H1 (cell line): ENCODE data around the gene ANGPTL8. TPM values are rescaled to one million over a fixed set of nuclear protein-coding genes. Genes with fewer than 3 reads are reported as not detected.

ENCODE experiments used
- CTCF ChIA-PET: fragments of 300-600 bp; sonication (Branson Sonifier 250); formaldehyde crosslinking; loops from one replicate; lab custom pipeline; 2021; ENCODE audit not compliant: partially characterized antibody; lab: Charles Lee
- POLR2A ChIA-PET: fragments of 300-600 bp; sonication (Branson Sonifier 250); formaldehyde crosslinking; loops from one replicate; lab custom pipeline; 2021; ENCODE audit warnings: inconsistent platforms; ENCODE audit not compliant: partially characterized antibody; lab: Charles Lee
- DNase-seq, 2 experiments: peaks; one replicate each; pipeline versions ENCODE4 v3.0.0 to v3.0.0-alpha.2; 2010 to 2022; ENCODE audit warnings: low spot score in 2 of 2, low read depth in 1 of 2, mixed read lengths in 1 of 2
- FAIRE-seq: peaks from 2 replicates; lab custom pipeline; 2011; peaks lifted over from hg19 to GRCh38; lab: Jason Lieb, UNC
- H2AFZ ChIP-seq: 2 replicates; pipeline ENCODE4 v1.8.1; 2012; ENCODE audit warnings: low read length, inconsistent platforms
- H2AK5ac ChIP-seq: 2 replicates; pipeline ENCODE4 v1.6.1; 2013; ENCODE audit warnings: low read depth, low read length
- H2BK120ac ChIP-seq: replicated peaks from 2 replicates; pipeline ENCODE3; 2013; ENCODE audit warnings: low read depth, low read length, inconsistent platforms
- H2BK12ac ChIP-seq: 2 replicates; pipeline ENCODE4 v1.6.1; 2013; ENCODE audit warnings: low read depth, low read length
- H2BK15ac ChIP-seq: 2 replicates; pipeline ENCODE4 v1.6.1; 2013; ENCODE audit warnings: low read length
- H2BK20ac ChIP-seq: 2 replicates; pipeline ENCODE4 v1.6.1; 2013; ENCODE audit warnings: low read length
- H2BK5ac ChIP-seq: 2 replicates; pipeline ENCODE4 v1.6.1; 2013; ENCODE audit warnings: low read depth, low read length
- H3K14ac ChIP-seq: 2 replicates; pipeline ENCODE4 v1.6.1; 2013; ENCODE audit warnings: inconsistent platforms; ENCODE audit not compliant: insufficient read length
- H3K18ac ChIP-seq: 2 replicates; pipeline ENCODE4 v1.6.1; 2013; ENCODE audit warnings: low read length; ENCODE audit errors: extremely low read depth
- H3K23ac ChIP-seq: 2 replicates; pipeline ENCODE4 v1.6.1; 2013; ENCODE audit warnings: inconsistent platforms; ENCODE audit not compliant: insufficient read length
- H3K23me2 ChIP-seq: 2 replicates; pipeline ENCODE4 v1.6.1; 2013; ENCODE audit warnings: low read depth, low read length
- H3K27ac ChIP-seq: 2 replicates; pipeline ENCODE4 v1.6.1; 2011; ENCODE audit warnings: low read depth, low read length, inconsistent platforms
- H3K27me3 ChIP-seq, 4 experiments: replicated peaks in 1 of 4; 1 replicate in 1 of 4; 2 replicates in 3 of 4; pipeline versions ENCODE4 v1.6.1 to v1.8.1; 2011 to 2013; ENCODE audit warnings: low read length in 3 of 4, mild to moderate bottlenecking in 3 of 4, inconsistent platforms in 2 of 4, mixed read lengths in 2 of 4, moderate library complexity in 1 of 4; ENCODE audit not compliant: control insufficient read depth in 3 of 4, insufficient read depth in 3 of 4; ENCODE audit errors: extremely low read depth in 1 of 4
- H3K36me3 ChIP-seq, 4 experiments: 2 replicates each; pipeline versions ENCODE4 v1.6.1 to v1.8.1; 2011 to 2013; ENCODE audit warnings: mild to moderate bottlenecking in 4 of 4, low read length in 3 of 4, moderate library complexity in 2 of 4, control low read depth in 1 of 4, inconsistent platforms in 1 of 4; ENCODE audit not compliant: insufficient read depth in 4 of 4, control insufficient read depth in 2 of 4
- H3K4ac ChIP-seq: replicated peaks from 2 replicates; pipeline ENCODE3; 2013; ENCODE audit warnings: low read length, low read depth, mixed read lengths, inconsistent platforms; ENCODE audit not compliant: insufficient read length
- H3K4me1 ChIP-seq, 4 experiments: replicated peaks in 1 of 4; 1 replicate in 1 of 4; 2 replicates in 3 of 4; pipeline versions ENCODE4 v1.6.1 to v1.8.1; 2011 to 2013; ENCODE audit warnings: low read length in 3 of 4, inconsistent platforms in 2 of 4, mixed read lengths in 1 of 4; ENCODE audit not compliant: insufficient read depth in 4 of 4, control insufficient read depth in 3 of 4
- H3K4me2 ChIP-seq, 2 experiments: 2 replicates each; pipeline versions ENCODE4 v1.6.1 to v1.8.1; 2011 to 2013; ENCODE audit warnings: low read depth in 2 of 2, low read length in 2 of 2, control low read depth in 1 of 2, inconsistent platforms in 1 of 2, mild to moderate bottlenecking in 1 of 2; ENCODE audit not compliant: insufficient read depth in 1 of 2
- H3K4me3 ChIP-seq, 4 experiments: fragments of 200-600, 300-600 bp in 1 of 4; sonication (generic), shearing (Covaris generic), sonication (Bioruptor Twin) in 1 of 4; 2 replicates each; pipeline versions ENCODE4 v1.5.1 to v1.8.1; 2011 to 2016; ENCODE audit warnings: low read length in 4 of 4, low read depth in 3 of 4, control low read depth in 2 of 4, inconsistent platforms in 2 of 4, mild to moderate bottlenecking in 2 of 4, mixed read lengths in 1 of 4, moderate library complexity in 1 of 4; ENCODE audit not compliant: insufficient read depth in 2 of 4; ENCODE audit errors: extremely low read depth in 1 of 4
- H3K56ac ChIP-seq: replicated peaks from 2 replicates; pipeline ENCODE3; 2013; ENCODE audit warnings: low read depth, mild to moderate bottlenecking, mixed read lengths, low read length, inconsistent platforms; ENCODE audit not compliant: insufficient read length
- H3K79me1 ChIP-seq: 2 replicates; pipeline ENCODE4 v1.6.1; 2013; ENCODE audit warnings: low read depth, low read length, control low read depth
- H3K79me2 ChIP-seq, 2 experiments: 2 replicates each; pipeline versions ENCODE4 v1.6.1 to v1.8.1; 2012 to 2013; ENCODE audit warnings: low read length in 2 of 2, mild to moderate bottlenecking in 2 of 2, inconsistent platforms in 1 of 2; ENCODE audit not compliant: insufficient read depth in 2 of 2, control insufficient read depth in 1 of 2
- H3K9ac ChIP-seq, 4 experiments: replicated peaks in 1 of 4; 1 replicate in 1 of 4; 2 replicates in 3 of 4; pipeline versions ENCODE4 v1.6.1 to v1.8.1; 2011 to 2013; ENCODE audit warnings: low read depth in 3 of 4, low read length in 3 of 4, control low read depth in 2 of 4, mild to moderate bottlenecking in 2 of 4, moderate library complexity in 2 of 4, inconsistent platforms in 1 of 4; ENCODE audit errors: extremely low read depth in 1 of 4
- H3K9me3 ChIP-seq, 2 experiments: 2 replicates each; pipeline versions ENCODE4 v1.6.1 to v1.8.1; 2012 to 2013; ENCODE audit warnings: mild to moderate bottlenecking in 2 of 2, moderate library complexity in 2 of 2, control low read depth in 1 of 2, inconsistent platforms in 1 of 2, low read depth in 1 of 2, low read length in 1 of 2, mixed read lengths in 1 of 2; ENCODE audit not compliant: insufficient read depth in 2 of 2
- H4K20me1 ChIP-seq, 2 experiments: replicated peaks in 1 of 2; 2 replicates each; pipeline versions ENCODE3 to v1.8.1; 2011 to 2013; ENCODE audit warnings: inconsistent platforms in 2 of 2, low read length in 2 of 2, mild to moderate bottlenecking in 1 of 2; ENCODE audit not compliant: insufficient read depth in 2 of 2, control insufficient read depth in 1 of 2
- H4K5ac ChIP-seq: 2 replicates; pipeline ENCODE4 v1.6.1; 2013; ENCODE audit warnings: low read length, low read depth, mixed read lengths, inconsistent platforms; ENCODE audit not compliant: insufficient read length
- H4K8ac ChIP-seq: 2 replicates; pipeline ENCODE4 v1.8.0; 2013; ENCODE audit warnings: mild to moderate bottlenecking, moderate library complexity, low read length, inconsistent platforms; ENCODE audit not compliant: insufficient read depth; ENCODE audit errors: extremely low read depth
- H4K91ac ChIP-seq: replicated peaks from 2 replicates; pipeline ENCODE3; 2013; ENCODE audit warnings: low read length, mixed read lengths, inconsistent platforms; ENCODE audit not compliant: insufficient read length
- CBX8 ChIP-seq: fragments of 300-800, 300-1000 bp; sonication (generic); IDR thresholded peaks from 2 replicates; pipeline ENCODE4 v1.7.1; 2016; ENCODE audit warnings: low read depth, low read length, borderline replicate concordance
- CHD2 ChIP-seq: IDR thresholded peaks from 2 replicates; pipeline ENCODE4 v1.6.1; 2012; ENCODE audit warnings: low read length, improper control_type of control experiment
- EP300 ChIP-seq, 2 experiments: IDR thresholded peaks; 1 replicate in 1 of 2; 2 replicates in 1 of 2; pipeline ENCODE4 v1.6.1; 2011 to 2012; ENCODE audit warnings: low read depth in 2 of 2, low read length in 2 of 2, mild to moderate bottlenecking in 2 of 2, borderline replicate concordance in 1 of 2, inconsistent platforms in 1 of 2, moderate library complexity in 1 of 2
- JUN ChIP-seq: IDR thresholded peaks from 2 replicates; pipeline ENCODE4 v1.6.1; 2011; ENCODE audit warnings: low read depth, mild to moderate bottlenecking, improper control_type of control experiment, low read length
- KDM4A ChIP-seq: IDR thresholded peaks from one replicate; pipeline ENCODE4 v1.7.1; 2012; ENCODE audit warnings: low read depth, mild to moderate bottlenecking, moderate library complexity, low read length, inconsistent platforms; ENCODE audit not compliant: severe bottlenecking
- RXRA ChIP-seq: IDR thresholded peaks from 2 replicates; pipeline ENCODE4 v1.6.1; 2011; ENCODE audit warnings: low read depth, mild to moderate bottlenecking, low read length, moderate library complexity; ENCODE audit not compliant: insufficient read depth
- SP2 ChIP-seq: IDR thresholded peaks from 2 replicates; pipeline ENCODE4 v1.6.1; 2012; ENCODE audit warnings: mild to moderate bottlenecking, low read length, inconsistent platforms
- YY1 ChIP-seq: IDR thresholded peaks from 2 replicates; pipeline ENCODE4 v1.6.1; 2011; ENCODE audit warnings: low read depth, mild to moderate bottlenecking, low read length
- ZNF274 ChIP-seq: IDR thresholded peaks from 2 replicates; pipeline ENCODE4 v1.7.0; 2012; ENCODE audit warnings: low read length, borderline replicate concordance; ENCODE audit errors: extremely low read depth
- WGBS, 2 experiments: shearing (Covaris generic) in 1 of 2; methylation state at CpG; one replicate each; pipeline versions ENCODE4 v1.1.6 to v1.1.7; 2013 to 2015; ENCODE audit warnings: low lambda C conversion rate in 2 of 2, mixed read lengths in 2 of 2, inconsistent platforms in 1 of 2, low coverage in 1 of 2, missing lambda C conversion rate in 1 of 2; ENCODE audit not compliant: insufficient replicate concordance in 2 of 2, insufficient coverage in 1 of 2, insufficient read length in 1 of 2; ENCODE audit errors: extremely low coverage in 1 of 2, missing lambda C conversion rate in 1 of 2; 5-methylcytosine and 5-hydroxymethylcytosine counted together
- polyA plus RNA-seq, 7 experiments: library from polyadenylated mRNA; depleted of rRNA in 3 of 7; stranded (reverse) in 5 of 7; unstranded in 2 of 7; fragments of >200 nt in 5 of 7; fragments of 200-250 nt in 2 of 7; gene quantifications; 1 replicate in 5 of 7; 2 replicates in 1 of 7; 4 replicates in 1 of 7; pipeline versions ENCODE4 v1.2.1 to v1.2.3, GENCODE V29; 2011 to 2013; ENCODE audit warnings: missing spikeins in 2 of 7, mixed read lengths in 2 of 7
- total RNA-seq: library from RNA; stranded (reverse); fragmentation: NEBNext Ultra II Directional; extraction: Animal tissue kit (Norgen Biotek cat#: 25700); gene quantifications from 2 replicates; pipeline ENCODE4 v1.2.1, GENCODE V29; 2021
- TF ChIP-seq, protein P1 (sequence below): IDR thresholded peaks from 2 replicates; pipeline ENCODE4 v1.6.1; 2012; ENCODE audit warnings: inconsistent platforms
- TF ChIP-seq, protein P2 (sequence below), 3 experiments: IDR thresholded peaks; 1 replicate in 2 of 3; 2 replicates in 1 of 3; pipeline versions ENCODE4 v1.5.1 to v1.6.1; 2011; ENCODE audit warnings: low read length in 3 of 3, mild to moderate bottlenecking in 3 of 3, inconsistent platforms in 2 of 3, low read depth in 1 of 3, moderate library complexity in 1 of 3; ENCODE audit not compliant: insufficient read depth in 1 of 3; ENCODE audit errors: control extremely low read depth in 1 of 3

The ANGPTL8 gene
- total and polyA plus RNA-seq, 2 of the 8 experiments (the other 6 are each of a cell fraction or from before 2014, with no cell fraction given) = not detected

DNA sequence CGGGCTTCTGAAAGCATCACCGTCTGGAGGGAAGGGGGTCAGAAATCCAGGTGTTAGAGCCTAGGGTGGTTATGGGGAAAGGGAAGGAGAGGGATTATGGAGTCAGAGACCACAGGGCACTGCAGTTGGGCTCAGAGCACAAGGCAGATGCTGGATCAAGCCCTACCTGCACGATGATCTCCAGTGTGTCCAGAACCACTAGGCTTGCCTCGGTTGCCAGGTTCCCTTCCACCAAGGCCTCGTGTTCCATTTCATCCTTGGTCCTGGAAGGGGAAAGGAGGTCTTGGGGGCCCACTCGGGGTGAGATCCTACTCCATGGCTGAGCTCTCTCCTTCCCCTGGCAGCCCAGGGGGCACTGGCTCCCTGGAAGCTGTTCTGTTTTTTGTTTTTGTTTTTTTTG is 25.0 kb upstream of the ANGPTL8 start:
- Histone ChIP-seq H4K8ac (no peak overlapping the region), H4K5ac (no peak overlapping the region), H3K9me3 (no peaks in the 10 kb centered on the region), H3K9ac (no peak overlapping the region), H3K14ac (no peak overlapping the region), H3K79me2 (no peaks in the 10 kb centered on the region), H4K91ac (no peak overlapping the region), H2AFZ (no peak overlapping the region), H3K4me3 (no peak overlapping the region), H3K4me2 (no peak overlapping the region), H2BK15ac (no peak overlapping the region), H3K79me1 (no peaks in the 10 kb centered on the region), H3K4me1 (no peaks in the 10 kb centered on the region), H2AK5ac (no peak overlapping the region), H3K27me3 (no peaks in the 10 kb centered on the region), H2BK120ac (no peak overlapping the region), H2BK20ac (no peak overlapping the region), H2BK12ac (no peak overlapping the region), H3K56ac (no peak overlapping the region), H3K27ac (no peak overlapping the region), H3K18ac (no peak overlapping the region), H3K23ac (no peak overlapping the region), H3K23me2 (no peaks in the 10 kb centered on the region; the same call in 1 of the 2 replicates), H2BK5ac (no peak overlapping the region), H4K20me1 (no peaks in the 10 kb centered on the region), H3K4ac (no peak overlapping the region), H3K36me3 (peaks cover 4 to 21% (median 11%) of the 10 kb centered on the region in 4 experiments; a peak in 6 of 8 replicates)
- ChIA-PET CTCF (interaction anchor here (0.8 kb wide), 1 partner anchor 11 kb away, joined by 3 read pairs; no protein-coding TSS in a partner anchor), POLR2A (no interaction called here)
- WGBS, 2 experiments = 87% methylated on average over 6 of the region's 6 CpGs; no CpG with 5 or more reads in 1 of the 2 experiments
- no peak for FAIRE-seq
- DNase-seq = no peak
- TF ChIP-seq, protein P1, sequence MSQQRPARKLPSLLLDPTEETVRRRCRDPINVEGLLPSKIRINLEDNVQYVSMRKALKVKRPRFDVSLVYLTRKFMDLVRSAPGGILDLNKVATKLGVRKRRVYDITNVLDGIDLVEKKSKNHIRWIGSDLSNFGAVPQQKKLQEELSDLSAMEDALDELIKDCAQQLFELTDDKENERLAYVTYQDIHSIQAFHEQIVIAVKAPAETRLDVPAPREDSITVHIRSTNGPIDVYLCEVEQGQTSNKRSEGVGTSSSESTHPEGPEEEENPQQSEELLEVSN = no peak
- TF ChIP-seq RXRA (no peak), CHD2 (no peak), CBX8 (no peak), YY1 (no peak), KDM4A (no peak), SP2 (no peak), ZNF274 (no peak), JUN (no peak), EP300 (IDR thresholded peaks at IDR 0.05; ENCODE audit: borderline replicate concordance in 1 of 2, low read depth in 2 of 2, low read length in 2 of 2) (no peak)
- TF ChIP-seq, protein P2, sequence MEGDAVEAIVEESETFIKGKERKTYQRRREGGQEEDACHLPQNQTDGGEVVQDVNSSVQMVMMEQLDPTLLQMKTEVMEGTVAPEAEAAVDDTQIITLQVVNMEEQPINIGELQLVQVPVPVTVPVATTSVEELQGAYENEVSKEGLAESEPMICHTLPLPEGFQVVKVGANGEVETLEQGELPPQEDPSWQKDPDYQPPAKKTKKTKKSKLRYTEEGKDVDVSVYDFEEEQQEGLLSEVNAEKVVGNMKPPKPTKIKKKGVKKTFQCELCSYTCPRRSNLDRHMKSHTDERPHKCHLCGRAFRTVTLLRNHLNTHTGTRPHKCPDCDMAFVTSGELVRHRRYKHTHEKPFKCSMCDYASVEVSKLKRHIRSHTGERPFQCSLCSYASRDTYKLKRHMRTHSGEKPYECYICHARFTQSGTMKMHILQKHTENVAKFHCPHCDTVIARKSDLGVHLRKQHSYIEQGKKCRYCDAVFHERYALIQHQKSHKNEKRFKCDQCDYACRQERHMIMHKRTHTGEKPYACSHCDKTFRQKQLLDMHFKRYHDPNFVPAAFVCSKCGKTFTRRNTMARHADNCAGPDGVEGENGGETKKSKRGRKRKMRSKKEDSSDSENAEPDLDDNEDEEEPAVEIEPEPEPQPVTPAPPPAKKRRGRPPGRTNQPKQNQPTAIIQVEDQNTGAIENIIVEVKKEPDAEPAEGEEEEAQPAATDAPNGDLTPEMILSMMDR (IDR thresholded peaks at IDR 0.05; ENCODE audit: control extremely low read depth in 1 of 3, insufficient read depth in 1 of 3, low read depth in 1 of 3, low read length in 3 of 3) = no peak
